ENCODE data around the gene ANTXRL.
"Not testable (repeated sequence)": the region's sequence is repeated elsewhere in the genome, so short reads cannot be mapped to it uniquely, and the experiment has no call there.

GRCh38 chr10:46378108-46378507 is 91.3 kb downstream of the ANTXRL start:
- not testable (repeated sequence) for TF ChIP-seq SP1 (IDR thresholded peaks at IDR 0.05; ENCODE audit: low read depth, low read length); POLR2A (IDR thresholded peaks at IDR 0.05; ENCODE audit: control extremely low read depth in 1 of 2, low read depth in 2 of 2, low read length in 2 of 2); CTCF (IDR thresholded peaks at IDR 0.05; ENCODE audit: control extremely low read depth in 1 of 3, insufficient read depth in 1 of 3, low read depth in 1 of 3, low read length in 3 of 3); POLR2AphosphoS5 (IDR thresholded peaks at IDR 0.05; ENCODE audit: low read depth, low read length); GTF2F1 (IDR thresholded peaks at IDR 0.05; ENCODE audit: borderline replicate concordance, low read depth, low read length); SRF (IDR thresholded peaks at IDR 0.05; ENCODE audit: low read depth, low read length)

Data from H1 (cell line).